HG03175 (cell line): ENCODE measurements around the gene IPO11.
"Not testable (repeated sequence)": the region's sequence is repeated elsewhere in the genome, so short reads cannot be mapped to it uniquely, and the experiment has no call there.

Experiments used
- ATAC-seq: cut with Tn5 transposase; IDR thresholded peaks from one replicate; pipeline ENCODE4 v1.9.1; 2021; ENCODE audit warnings: mild to moderate bottlenecking, moderate library complexity; ENCODE audit not compliant: unreplicated experiment

Gene IPO11

DNA sequence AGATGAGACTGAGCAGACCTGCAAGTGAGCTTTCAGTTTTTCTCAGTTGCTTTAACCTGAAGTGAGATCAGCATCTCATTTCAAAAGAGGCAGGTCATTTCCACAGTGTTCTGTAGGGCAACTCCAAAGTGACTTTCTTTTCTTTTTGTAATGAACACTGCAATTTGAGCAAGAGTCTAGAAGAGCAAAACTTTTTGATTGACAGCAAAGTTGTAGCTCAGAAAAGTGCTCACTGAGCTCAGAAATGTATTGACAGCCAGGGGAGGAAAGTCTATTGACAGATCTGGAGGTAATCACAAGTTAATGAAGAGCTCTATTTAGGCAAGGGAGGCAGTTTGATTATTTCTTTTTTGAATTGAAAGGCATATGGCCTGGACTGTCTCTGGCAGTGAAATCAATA is 220.7 kb downstream of the IPO11 start:
- no peak for ATAC-seq

DNA sequence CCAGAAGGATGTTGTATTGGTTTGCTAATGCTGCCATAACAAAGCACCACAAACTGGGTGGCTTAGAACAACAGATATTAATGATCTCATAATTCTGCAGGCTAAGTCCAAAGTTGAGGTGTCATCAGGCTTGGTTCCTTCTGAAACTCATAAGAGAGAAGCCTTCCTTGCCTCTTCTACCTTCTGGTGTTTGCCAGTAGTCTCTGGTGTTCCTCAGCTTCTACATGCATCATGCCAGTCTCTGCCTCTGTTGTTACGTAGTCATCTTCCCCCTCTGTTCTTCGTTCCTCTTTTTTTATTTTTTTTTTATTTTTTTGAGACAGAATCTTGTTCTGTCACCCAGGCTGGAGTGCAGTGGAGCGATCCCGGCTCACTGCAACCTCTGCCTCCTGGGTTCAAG is 227.9 kb downstream of the IPO11 start:
- no peak for ATAC-seq

DNA sequence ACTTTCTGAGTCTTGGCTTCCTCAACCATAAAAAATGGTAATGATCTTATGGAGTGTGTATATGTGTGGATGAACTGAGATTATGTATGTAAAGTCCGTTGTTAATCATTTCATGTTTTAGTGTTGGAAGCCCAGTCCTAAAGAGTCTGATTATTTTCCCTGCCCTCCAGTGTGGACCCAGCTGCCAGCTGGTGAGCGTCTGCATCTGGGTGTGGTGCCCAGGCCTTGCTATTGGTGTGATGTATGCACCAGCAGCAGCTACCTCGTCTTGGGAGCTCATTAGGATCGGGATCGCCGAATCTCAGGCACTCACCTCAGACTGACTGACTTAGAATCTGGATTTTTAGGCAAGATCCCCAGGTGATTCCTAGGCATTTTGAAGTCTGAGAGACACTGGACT is 229.9 kb downstream of the IPO11 start:
- no peak for ATAC-seq

DNA sequence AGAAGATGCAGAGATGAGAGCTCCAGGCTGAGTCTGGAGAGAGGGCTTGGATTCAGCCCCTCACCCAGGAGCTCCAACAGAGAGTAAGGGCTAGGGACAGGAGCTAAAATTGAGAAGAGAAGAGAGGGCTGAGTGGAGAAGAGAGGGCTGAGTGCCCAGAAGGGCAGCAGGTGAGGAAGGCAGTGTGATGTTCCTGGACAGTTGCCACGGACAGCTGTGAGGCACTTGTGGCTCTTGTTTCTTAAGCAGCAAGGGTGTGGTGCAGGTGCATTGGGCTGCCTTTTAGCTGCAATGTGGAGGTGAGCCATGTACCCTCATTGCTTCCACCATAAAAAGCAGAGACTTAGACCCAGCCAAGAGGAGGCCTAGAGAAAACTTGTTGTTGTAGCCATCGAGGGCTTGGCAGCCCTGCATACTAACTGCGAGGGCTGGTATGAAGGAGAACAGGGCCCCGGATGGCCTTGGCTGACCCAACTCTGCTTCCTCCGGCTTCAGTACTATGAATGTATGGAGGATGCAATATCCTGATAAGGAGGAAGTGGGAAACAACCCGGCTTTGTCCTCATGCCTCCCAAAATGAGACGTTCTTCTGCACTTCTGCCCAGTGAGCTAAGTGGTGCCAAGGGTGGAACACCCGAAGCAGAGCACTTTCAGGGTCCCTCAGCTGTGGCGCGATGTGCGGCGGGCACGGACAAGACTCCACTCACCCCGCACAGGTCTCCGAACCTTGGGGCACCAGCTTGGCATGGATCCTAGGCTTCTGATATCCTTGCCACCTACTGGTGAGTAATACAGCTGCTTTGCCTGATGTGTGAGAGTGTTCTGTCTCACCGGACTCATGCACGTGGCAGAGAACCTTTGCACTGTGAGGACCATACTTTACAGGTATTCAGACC is 231.2 kb downstream of the IPO11 start:
- ATAC-seq = no peak

DNA sequence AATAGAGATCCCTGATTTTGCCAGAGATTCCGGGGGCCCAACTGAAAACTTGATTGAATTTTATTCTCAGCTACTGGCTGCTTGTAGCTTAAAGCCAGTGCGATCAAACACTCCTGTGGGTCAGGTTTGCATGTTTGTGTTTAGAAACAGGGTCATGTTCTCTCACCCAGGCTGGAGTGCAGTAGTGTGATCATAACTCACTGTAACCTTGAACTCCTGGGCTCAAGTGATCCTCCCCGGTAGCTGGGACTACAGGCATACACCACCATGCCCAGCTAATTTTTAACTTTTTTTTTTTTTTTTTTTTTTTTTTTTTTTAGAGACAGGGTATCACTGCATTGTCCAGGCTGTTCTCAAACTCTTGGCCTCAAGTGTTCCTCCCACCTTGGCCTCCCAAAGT is 232.7 kb downstream of the IPO11 start:
- ATAC-seq = no peak

DNA sequence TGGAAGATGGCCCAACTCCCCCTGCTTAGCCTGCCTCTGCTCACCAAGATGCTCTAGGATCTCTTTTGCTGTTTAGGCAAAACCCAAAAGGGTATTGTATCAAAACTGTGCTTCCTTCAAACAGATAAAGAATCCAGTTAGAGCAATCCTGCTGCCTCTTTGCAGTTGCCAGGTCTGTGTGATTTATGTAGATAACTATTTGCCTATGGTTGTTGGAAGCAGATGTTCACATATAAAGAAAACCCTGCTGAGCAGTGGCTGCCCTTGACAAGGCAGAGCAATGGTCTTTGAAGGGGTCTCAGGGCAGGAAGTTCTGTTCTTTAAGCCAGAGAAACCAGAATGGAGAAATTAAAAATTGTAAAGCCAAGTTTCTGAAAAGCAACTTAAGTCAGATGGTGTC is 234.7 kb downstream of the IPO11 start:
- ATAC-seq = no peak

DNA sequence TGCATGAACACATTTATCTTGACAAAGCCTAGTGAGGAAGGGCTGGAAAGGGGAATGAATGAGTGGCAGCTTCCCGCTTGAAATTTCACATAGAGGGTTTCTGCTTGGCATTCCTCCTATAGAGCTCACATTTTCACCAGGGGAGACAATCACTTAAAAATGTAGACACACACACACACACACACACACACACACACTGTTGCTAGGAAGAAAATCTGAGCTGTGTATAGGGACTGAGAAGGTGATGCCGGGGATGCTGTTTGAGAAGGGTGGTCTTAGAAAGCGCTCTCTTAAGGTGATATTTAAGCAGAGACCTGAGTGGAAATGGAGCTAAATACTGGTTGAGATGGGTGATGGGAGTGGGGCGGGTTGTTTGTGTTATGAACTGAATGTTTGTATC is 236.5 kb downstream of the IPO11 start:
- no peak for ATAC-seq

DNA sequence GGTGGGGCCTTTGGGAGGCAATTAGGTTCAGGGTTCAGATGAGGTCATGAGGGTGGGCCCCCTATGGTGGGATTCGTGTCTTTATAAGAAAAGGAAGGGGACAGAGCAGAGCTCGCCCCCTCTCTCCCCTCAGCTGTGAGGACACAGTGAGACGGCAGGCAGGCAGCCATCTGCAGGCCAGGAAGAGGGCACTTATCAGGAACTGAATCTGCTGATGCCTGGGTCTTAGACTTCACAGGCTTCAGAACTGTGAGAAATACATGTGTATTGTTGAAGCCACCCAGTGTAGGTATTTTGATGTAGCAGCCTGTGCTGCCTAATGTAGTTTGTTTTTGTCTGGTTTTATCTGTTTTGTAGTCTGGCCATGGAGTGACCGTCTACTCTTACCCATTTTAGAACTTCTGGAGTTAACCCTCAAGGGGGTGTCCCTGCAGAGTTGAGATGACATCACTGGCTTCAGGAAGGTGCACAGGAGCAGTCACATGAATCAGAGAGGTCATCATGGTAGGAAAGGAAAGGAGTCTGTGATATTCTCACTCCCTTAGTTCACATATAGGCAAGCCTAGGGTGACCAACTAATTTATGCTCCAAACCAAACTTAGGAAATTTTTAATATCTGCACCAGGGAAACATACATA is 237.0 kb downstream of the IPO11 start:
- ATAC-seq = no peak

DNA sequence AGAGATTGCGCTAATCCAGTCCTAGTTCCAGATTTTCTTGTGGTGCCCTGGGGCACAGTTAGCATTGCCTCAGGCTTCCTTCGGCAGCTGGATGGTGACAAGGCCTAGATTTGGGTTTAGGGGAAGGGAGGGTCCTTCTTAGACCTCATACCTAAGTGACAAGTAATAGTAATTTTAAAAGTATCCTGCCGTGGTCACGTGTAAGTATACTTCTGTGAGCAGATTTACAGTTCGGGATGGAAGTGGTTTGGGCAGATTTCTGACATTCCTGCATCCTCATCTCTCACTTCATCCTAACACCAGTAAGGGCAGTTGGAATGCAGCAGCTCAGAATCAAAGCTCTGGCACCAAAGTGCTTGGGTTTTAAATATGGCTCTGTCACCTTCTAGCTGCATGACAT is 237.6 kb downstream of the IPO11 start:
- ATAC-seq = no peak

DNA sequence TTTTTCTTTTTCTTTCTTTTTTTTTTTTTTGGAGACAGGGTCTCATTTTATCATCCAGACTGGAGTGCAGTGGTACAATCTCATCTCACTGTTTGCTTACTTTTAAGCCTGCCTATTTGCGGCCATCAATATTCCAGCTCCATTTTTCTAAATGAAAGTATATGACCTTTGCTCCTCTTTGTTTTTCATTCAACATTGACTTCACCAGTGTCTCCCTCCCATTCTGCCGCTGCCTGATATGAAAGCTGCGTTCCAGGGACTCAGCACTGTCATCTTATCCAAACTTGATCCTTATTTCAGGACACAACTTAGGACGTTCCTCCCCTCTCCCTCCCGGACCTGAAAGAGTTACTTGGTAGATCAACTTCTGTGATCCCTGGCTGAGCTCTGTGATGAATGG is 239.7 kb downstream of the IPO11 start:
- ATAC-seq = no peak

DNA sequence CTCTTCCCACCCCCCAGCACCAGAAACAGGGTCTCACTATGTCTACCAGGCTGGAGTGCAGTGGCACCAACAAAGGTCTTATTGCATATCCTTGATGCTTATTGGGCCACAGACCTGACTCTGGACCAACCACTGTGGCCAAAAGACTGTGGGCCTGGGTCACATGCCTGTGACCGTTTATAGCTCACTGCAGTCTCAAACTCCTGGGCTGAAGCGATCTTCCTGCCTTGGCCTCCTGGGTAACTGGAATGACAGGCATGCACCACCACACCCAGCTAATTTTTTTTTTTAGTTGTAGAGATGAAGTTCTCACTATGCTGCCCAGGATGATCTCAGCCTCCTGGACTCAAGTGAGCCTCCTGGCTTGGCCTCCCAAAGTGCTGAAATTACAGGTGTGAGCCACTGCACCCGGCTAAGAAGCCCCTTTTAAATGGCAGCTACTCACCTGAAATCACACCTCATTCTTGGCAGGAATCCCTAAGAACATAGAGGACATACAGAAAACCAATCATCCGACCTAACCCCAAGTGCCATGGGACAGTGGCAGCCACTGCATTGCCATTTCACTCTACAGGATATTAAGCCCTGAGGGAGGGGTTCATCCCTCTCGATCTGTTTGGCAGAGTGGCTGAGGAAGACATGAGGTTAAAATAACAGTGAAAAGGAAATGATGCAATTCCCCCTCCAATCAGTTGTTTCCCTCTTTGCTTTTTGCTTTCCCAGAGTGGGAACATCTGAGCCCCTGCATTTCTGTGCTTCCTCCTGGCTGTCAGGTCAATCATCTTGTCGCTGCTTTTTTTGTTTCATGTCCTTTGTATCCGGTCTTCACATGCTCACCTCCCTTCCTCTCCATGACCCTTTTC is 240.7 kb downstream of the IPO11 start:
- no peak for ATAC-seq

DNA sequence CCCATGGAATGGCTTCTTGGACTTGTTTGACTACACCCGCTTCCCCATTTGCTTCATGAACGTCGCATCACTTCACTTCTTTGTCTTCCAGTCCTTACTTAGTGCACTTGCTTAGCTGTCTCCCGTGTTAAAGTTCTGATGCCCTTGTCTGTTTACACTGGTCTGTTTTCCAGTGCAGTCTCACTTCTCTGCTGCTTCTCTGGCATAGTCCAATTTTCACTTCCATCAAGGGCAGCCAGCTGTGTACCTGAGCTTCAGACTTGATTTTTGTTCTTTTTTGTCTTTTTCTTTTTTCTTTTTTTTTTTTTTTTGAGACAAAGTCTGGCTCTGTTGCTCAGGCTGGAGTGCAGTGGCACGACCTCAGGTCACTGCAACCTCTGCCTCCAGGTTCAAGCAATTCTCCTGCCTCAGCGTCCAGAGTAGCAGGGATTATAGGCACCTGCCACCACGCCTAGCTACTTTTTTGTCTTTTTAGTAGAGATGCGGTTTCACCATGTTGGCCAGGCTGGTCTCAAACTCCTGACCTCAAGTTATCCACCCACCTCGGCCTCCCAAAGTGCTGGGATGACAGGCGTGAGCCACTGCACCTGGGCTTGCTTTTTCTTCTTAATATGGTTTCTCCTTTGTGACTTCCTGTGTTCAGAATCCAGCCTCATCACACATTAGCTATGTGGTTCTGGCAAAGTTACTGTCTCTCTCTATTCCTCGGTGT is 241.5 kb downstream of the IPO11 start:
- no peak for ATAC-seq

DNA sequence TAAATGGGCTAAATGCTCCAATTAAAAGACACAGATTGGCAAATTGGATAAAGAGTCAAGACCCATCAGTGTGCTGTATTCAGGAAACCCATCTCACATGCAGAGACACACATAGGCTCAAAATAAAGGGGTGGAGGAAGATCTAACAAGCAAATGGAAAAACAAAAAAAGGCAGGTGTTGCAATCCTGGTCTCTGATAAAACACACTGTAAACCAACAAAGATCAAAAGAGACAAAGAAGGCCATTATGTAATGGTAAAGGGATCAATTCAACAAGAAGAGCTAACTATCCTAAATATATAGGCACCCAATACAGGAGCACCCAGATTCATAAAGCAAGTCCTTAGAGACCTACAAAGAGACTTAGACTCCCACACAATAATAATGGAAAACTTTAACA is 245.2 kb downstream of the IPO11 start:
- ATAC-seq = not testable (repeated sequence)

DNA sequence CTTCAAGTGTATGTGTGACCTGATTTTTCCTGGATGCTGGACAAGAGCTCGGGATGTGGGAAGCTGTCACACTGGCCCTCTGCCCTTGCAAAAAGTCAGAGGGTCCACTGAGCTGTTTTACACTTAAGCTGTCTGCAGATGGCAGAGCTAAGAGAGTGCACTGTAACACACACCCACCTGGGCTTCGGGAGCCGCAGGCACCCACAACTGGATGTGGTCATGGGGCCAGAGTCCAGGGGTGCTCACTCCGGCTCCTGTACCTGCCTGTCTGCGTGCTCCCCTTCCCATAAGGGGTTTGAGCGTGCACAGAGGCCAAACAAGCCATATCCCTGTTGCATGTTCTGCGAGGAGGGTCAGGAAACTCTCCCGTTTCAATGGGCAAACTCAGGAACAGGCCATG is 248.6 kb downstream of the IPO11 start:
- no peak for ATAC-seq

DNA sequence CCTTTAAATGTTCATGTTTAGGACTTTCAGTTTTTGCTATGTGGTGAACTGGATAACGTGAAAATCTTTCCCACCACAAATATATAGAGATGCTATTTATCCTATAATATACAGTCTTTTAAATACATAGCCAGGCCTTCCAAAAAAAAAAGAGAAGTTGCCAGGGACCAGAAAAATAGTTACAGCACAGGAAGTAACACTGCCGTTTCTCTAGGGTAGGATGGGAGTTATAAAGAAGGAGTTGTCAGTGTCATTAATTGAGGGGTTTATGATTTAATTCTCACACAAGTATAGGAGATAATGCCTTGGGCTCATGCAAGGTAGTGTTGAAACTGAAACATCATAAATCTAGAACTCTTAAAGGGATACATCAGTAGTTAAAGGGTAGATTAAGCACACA is 250.0 kb downstream of the IPO11 start:
- ATAC-seq = no peak

DNA sequence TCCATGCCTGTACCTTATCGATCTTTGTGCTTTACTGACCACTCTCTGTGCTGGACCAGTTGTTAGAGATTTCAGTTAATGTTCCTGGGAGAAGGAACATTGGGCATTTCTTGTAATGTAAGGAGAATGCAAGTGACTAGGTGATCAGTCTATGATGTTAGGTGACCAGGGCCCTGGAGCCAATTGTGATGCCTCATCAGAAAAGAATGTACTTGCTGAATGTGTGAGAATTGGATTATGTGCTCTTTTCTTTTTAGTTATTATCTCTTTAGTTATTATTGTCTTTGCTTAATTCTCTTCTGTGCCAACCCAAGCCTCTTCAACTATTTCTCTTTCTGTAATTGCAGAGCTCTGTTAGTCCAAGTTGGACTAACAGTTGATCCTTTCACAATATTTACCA is 258.9 kb downstream of the IPO11 start:
- ATAC-seq = no peak

DNA sequence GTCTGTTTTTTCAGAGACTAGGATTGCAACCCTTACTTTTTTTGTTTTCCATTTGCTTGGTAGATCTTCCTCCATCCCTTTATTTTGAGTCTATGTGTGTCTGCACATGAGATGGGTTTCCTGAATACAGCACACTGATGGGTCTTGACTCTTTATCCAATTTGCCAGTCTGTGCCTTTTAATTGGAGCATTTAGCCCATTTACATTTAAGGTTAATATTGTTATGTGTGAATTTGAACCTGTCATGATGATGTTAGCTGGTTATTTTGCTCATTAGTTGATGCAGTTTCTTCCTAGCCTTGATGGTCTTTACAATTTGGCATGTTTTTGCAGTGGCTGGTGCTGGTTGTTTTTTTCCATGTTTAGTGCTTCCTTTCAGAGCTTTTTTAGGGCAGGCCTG is 264.0 kb downstream of the IPO11 start:
- ATAC-seq = not testable (repeated sequence)
